ENCODE measurements around the gene ZSWIM3. TPM values are rescaled to one million over a fixed set of nuclear protein-coding genes. Genes with fewer than 3 reads are reported as not detected.

The ZSWIM3 gene
- total and polyA plus RNA-seq, 2 of the 13 experiments (the other 11 are each of a cell fraction or from before 2014, with no cell fraction given), result 5.2 to 5.8 TPM

- 0 out of 2 replicates have a peak, but pooled peaks have one; percentile 3 for TF ChIP-seq ZSCAN30 (CRISPR knock-in tag; IDR thresholded peaks at IDR 0.05)
- TF ChIP-seq ELF3 (CRISPR knock-in tag; IDR thresholded peaks at IDR 0.05), result no peak
- peak; percentile 36; the same call in 1 of the 2 replicates for TF ChIP-seq SP2 (CRISPR knock-in tag; IDR thresholded peaks at IDR 0.05)
- TF ChIP-seq ZNF10 (CRISPR knock-in tag; IDR thresholded peaks at IDR 0.05; ENCODE audit: borderline replicate concordance, low read depth), result no peak
- TF ChIP-seq ZFX (CRISPR knock-in tag; IDR thresholded peaks at IDR 0.05; ENCODE audit: low read depth), result peak; percentile 37; the same call in 1 of the 2 replicates
- peak; percentile 53; the same call in 1 of the 2 replicates for TF ChIP-seq ZNF350 (CRISPR knock-in tag; IDR thresholded peaks at IDR 0.05; ENCODE audit: borderline replicate concordance, low read depth)
- no peak for TF ChIP-seq ZFYVE20 (CRISPR knock-in tag; IDR thresholded peaks at IDR 0.05; ENCODE audit: borderline replicate concordance, low read depth)
- TF ChIP-seq ZFP91 (CRISPR knock-in tag; IDR thresholded peaks at IDR 0.05; ENCODE audit: borderline replicate concordance), result peak; percentile 49; the same call in 1 of the 2 replicates
- no peak for TF ChIP-seq SMARCE1 (IDR thresholded peaks at IDR 0.05; ENCODE audit: borderline replicate concordance)
- TF ChIP-seq ZNF660 (CRISPR knock-in tag; IDR thresholded peaks at IDR 0.05; ENCODE audit: borderline replicate concordance, low read depth), result no peak
- TF ChIP-seq ERF (CRISPR knock-in tag; IDR thresholded peaks at IDR 0.05), result no peak
- TF ChIP-seq SRY (CRISPR knock-in tag; IDR thresholded peaks at IDR 0.05), result 0 out of 2 replicates have a peak, but pooled peaks have one; percentile 13
- TF ChIP-seq ZNF704 (CRISPR knock-in tag; IDR thresholded peaks at IDR 0.05; ENCODE audit: borderline replicate concordance), result peak; percentile 24; the same call in 1 of the 2 replicates
- no peak for TF ChIP-seq ATF7 (IDR thresholded peaks at IDR 0.05)
- TF ChIP-seq ATF7 (CRISPR knock-in tag; IDR thresholded peaks at IDR 0.05), result no peak
- TF ChIP-seq ADNP (CRISPR knock-in tag; IDR thresholded peaks at IDR 0.05), result peak; percentile 48; the same call in 1 of the 2 replicates
- no peak for TF ChIP-seq RNF2 (conservative IDR thresholded peaks at IDR 0.05; ENCODE audit: low read depth)
- TF ChIP-seq KAT2B (IDR thresholded peaks at IDR 0.05; ENCODE audit: borderline replicate concordance, low read depth, low read length), result no peak
- TF ChIP-seq ZNF724P (CRISPR knock-in tag; IDR thresholded peaks at IDR 0.05; ENCODE audit: borderline replicate concordance), result 0 out of 2 replicates have a peak, but pooled peaks have one; percentile 33
- 0 out of 2 replicates have a peak, but pooled peaks have one; percentile 18 for TF ChIP-seq ZNF710 (CRISPR knock-in tag; IDR thresholded peaks at IDR 0.05; ENCODE audit: borderline replicate concordance)
- TF ChIP-seq THYN1 (CRISPR knock-in tag; IDR thresholded peaks at IDR 0.05; ENCODE audit: borderline replicate concordance, low read depth), result no peak
These were observed 47.4 kb downstream of the ZSWIM3 start (continued) for GRCh38 chr20:45904583-45905504.

All from HepG2 (cell line).